ENCODE measurements around the gene POMT2.
"Not testable (repeated sequence)": the region's sequence is repeated elsewhere in the genome, so short reads cannot be mapped to it uniquely, and the experiment has no call there.

Gene POMT2

DNA sequence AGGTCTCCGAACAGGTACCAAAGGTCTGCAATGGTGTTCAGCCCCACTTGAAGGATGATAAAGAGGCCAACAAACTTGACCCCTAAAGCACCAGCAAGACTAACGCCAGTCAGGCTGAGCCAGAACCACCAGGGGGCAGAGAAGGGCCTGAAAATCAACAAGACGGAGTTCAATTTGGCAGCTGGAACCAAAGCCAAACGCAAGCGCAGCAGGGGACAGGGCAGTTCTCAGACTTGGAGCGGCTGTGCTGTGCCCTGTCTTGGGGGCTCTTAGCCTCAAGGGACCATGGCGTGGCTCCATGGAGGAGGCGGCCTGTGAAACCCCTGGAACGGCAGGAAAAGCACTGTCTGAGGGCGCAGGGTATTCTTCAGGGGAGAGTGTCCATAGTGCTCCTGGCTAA is 19.6 kb downstream of the POMT2 start:
- peak; percentile 75 for DNase-seq (ENCODE audit: low spot score)

- DNase-seq (ENCODE audit: low spot score) = no peak
These were observed 20.9 kb downstream of the POMT2 start for GRCh38 chr14:77299771-77300170.

- DNase-seq (ENCODE audit: low spot score) = no peak
These were observed 23.8 kb downstream of the POMT2 start for GRCh38 chr14:77296906-77297305.

DNA sequence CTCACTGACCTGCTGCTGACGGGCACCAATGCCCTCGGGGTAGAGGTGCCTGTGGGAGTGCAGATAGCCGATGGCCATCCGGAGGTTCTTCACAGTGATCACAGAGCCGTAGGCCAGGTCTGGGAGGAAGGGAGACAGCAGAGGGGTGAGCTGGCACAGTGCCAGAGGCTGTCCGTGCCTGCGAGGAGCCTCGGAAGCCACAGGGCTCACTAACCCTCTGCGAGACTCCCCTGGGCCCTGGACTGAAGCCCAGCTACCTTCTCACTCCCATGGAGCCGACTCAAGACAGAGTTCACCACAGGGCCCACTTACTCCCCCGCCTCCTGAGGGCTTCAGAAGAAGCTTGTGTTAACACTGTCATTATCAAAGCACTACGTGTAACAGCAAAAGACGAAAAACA is 24.5 kb downstream of the POMT2 start:
- no peak for DNase-seq (ENCODE audit: low spot score)

- peak; percentile 79 for DNase-seq (ENCODE audit: low spot score)
These were observed 30.0 kb downstream of the POMT2 start for GRCh38 chr14:77290705-77291104.

- no peak for DNase-seq (ENCODE audit: low spot score)
These were observed 34.1 kb downstream of the POMT2 start for GRCh38 chr14:77286576-77286975.

- no peak for DNase-seq (ENCODE audit: low spot score)
These were observed 36.2 kb downstream of the POMT2 start for GRCh38 chr14:77284466-77284865.

DNA sequence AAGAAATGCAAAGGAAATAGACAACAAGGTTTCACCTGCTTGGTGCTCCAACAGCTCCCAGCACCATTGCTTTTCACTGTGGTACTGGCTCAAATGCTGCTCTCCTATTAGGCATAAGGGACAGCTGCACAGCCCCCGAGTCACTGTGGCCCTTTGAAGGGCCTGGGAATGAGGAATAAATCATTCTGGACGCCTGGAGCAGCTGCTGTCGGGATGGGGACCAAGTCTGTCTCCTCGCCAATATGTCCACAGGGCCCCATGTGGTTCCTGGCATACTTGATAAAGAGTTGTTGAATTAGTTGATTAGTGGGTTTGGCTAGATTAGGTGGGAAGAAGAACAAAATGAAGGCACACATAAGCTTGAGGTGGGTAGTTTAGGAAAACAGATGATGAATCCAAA is 36.6 kb downstream of the POMT2 start:
- DNase-seq (ENCODE audit: low spot score) = no peak

DNA sequence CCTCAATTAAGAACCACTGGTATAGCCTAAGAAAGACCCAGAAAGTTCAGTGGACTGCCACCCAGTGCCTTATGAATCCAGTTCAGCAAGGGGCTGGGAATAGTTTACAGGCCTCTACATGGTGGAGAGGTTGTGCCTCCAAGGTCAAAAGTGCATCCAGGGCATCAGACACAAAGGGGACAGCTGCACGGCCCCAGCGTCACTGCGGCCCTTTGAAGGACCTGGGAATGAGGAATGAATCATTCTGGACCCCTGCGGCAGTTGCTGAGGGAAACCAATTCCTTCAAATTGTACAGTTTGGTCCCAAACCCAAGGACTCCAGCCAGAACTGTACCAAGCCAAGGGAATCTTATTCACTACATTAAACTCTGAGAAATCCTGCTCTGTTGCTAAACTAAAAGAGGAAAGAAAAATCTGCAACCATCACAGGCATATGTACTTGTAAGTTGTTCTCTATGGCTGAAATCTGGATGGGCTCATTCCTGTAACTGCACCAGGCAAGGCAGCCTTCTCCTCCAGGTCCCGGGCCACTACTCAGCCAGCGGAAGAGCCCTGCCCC is 38.8 kb downstream of the POMT2 start:
- DNase-seq (ENCODE audit: low spot score) = no peak

DNA sequence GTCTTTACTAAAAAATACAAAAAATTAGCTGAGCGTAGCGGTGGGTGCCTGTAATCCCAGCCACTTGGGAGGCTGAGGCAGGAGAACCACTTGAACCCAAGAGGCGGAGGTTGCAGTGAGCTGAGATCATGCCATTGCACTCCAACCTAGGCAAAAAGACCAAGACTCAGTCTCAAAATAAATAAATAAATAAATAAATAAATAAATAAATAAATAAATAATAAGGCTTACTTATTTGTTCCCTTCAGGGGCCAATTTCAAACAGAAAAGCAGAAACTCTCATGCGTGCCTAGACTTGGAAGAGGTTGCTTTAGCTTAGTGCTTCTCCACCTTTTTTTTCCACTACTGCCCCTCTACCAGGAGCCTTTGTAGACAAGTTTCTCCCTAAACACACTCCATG is 39.8 kb downstream of the POMT2 start:
- DNase-seq (ENCODE audit: low spot score) = not testable (repeated sequence)

GRCh38 chr14:77279719-77280118 is 41.0 kb downstream of the POMT2 start:
- no peak for DNase-seq (ENCODE audit: low spot score)

- no peak for DNase-seq (ENCODE audit: low spot score)
These were observed 42.0 kb downstream of the POMT2 start for GRCh38 chr14:77278461-77279230.

- DNase-seq (ENCODE audit: low spot score) = no peak
These were observed 43.7 kb downstream of the POMT2 start for GRCh38 chr14:77276959-77277358.

GRCh38 chr14:77276295-77276935 is 44.3 kb downstream of the POMT2 start:
- no peak for DNase-seq (ENCODE audit: low spot score)

- no peak for DNase-seq (ENCODE audit: low spot score)
These were observed 45.1 kb downstream of the POMT2 start for GRCh38 chr14:77275601-77276017.

DNA sequence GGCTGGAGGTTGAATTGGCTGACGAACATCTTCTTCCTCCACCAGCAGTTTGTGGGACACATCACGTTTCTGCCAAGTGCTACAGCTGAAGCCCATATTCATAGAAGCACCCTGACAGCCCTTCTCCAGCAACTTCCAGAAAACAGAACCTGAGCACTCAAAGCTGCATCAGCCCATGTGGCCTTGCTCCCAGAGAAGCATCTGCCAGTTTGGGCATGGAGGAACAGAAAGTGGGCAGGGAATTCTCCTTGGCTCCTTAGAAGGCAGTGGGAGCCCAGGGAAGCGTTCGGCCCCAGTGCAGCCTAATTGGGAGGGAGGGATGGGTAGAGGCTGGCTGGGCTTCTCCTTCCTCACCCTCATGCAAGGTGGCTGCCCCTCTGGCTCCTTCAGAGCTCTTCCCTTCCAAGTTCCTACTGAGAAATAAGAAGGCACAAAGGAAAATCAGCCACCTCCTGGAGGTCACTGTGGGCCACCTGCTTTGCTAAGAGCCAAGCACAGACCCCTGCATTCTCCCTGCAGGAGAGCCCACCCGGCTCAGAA is 45.6 kb downstream of the POMT2 start:
- DNase-seq (ENCODE audit: low spot score) = no peak

DNA sequence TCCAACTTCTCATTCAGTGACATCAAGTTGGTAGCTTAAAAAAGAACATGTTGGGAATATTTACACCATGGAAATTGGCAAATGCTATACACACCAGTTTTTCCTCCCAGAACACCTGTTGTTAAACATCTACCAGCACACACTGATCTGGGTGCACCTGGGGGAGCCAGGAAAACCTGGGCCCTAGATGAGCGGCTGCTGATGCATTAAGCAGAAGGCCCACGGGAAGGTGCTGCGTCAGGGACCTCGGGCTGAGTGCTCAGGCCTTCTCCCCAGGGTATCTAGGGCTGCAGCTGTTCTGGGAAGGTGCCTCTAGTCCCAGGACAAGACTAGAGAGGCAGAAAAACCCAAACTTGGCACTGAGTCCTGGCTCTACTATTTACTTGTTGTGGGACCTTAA is 46.9 kb downstream of the POMT2 start:
- no peak for DNase-seq (ENCODE audit: low spot score)

- DNase-seq (ENCODE audit: low spot score) = no peak
These were observed 48.4 kb downstream of the POMT2 start for GRCh38 chr14:77272261-77272660.

GRCh38 chr14:77271113-77271710 is 49.5 kb downstream of the POMT2 start, which contains the start of gene NGB:
TSS of gene NGB (minus strand) at chr14:77271206. CDS start at chr14:77270937, 269 bp downstream.
- DNase-seq (ENCODE audit: low spot score) = no peak

GRCh38 chr14:77270361-77271112 is 50.1 kb downstream of the POMT2 start:
- DNase-seq (ENCODE audit: low spot score) = no peak

GRCh38 chr14:77268989-77269600 is 51.6 kb downstream of the POMT2 start:
- DNase-seq (ENCODE audit: low spot score) = peak; percentile 37

Data from kidney tubule cell (primary cell).